ENCODE data around the gene OXA1L.

- TF ChIP-seq STAT6 (CRISPR knock-in tag; conservative IDR thresholded peaks at IDR 0.05; ENCODE audit: low read depth) (no peak), CTCF (IDR thresholded peaks at IDR 0.05) (no peak), CBFB (CRISPR knock-in tag; IDR thresholded peaks at IDR 0.05; ENCODE audit: low read depth) (no peak), KAT7 (CRISPR knock-in tag; IDR thresholded peaks at IDR 0.05; ENCODE audit: borderline replicate concordance) (no peak), ZNF512 (CRISPR knock-in tag; IDR thresholded peaks at IDR 0.05; ENCODE audit: borderline replicate concordance) (no peak), CREM (CRISPR knock-in tag; IDR thresholded peaks at IDR 0.05) (no peak), TEAD4 (CRISPR knock-in tag; IDR thresholded peaks at IDR 0.05) (no peak), ZBTB43 (CRISPR knock-in tag; IDR thresholded peaks at IDR 0.05) (no peak)
Measured at GRCh38 chr14:22739423-22739822, 27.1 kb upstream of the OXA1L start.

Data from WTC11 (cell line).